ENCODE measurements around the gene GPR132. TPM values are rescaled to one million over a fixed set of nuclear protein-coding genes. Genes with fewer than 3 reads are reported as not detected.

Gene GPR132
- total and polyA plus RNA-seq, 11 donors: 0.27 to 5.3 (median 0.75) TPM

GRCh38 chr14:105010891-105011291 lies 54.3 kb downstream of the GPR132 start:
- no peak for TF ChIP-seq CTCF (IDR thresholded peaks at IDR 0.05)
- TF ChIP-seq POLR2A (IDR thresholded peaks at IDR 0.05): no peak
- WGBS, 4 donors: 73 to 86% (median 84%) methylated on average over 13 to 17 of the region's 17 CpGs
- Histone ChIP-seq H3K4me3 (no peak overlapping the region), H3K9me3 (no peaks in the 10 kb centered on the region), H3K27me3 (no peaks in the 10 kb centered on the region), H3K27ac (peak overlapping the region in 1 of 12 donors; percentile 39), H3K36me3 (peaks cover 0 to 47% (median 22%) of the 10 kb centered on the region in 9 donors), H3K4me1 (peaks cover 0 to 15% (median 8%) of the 10 kb centered on the region in 12 donors)
- intact Hi-C loops (cut with DNase I): loop anchor here in 1 of 10 donors (5.0 kb wide), 1 partner anchor 34 kb away; the partner anchor contains the start of gene AHNAK2
- ATAC-seq: no peak
- no peak for DNase-seq

GRCh38 chr14:105010106-105010505 lies 55.1 kb downstream of the GPR132 start:
- intact Hi-C loops (cut with DNase I): loop anchor here in 1 of 10 donors (5.0 kb wide), 1 partner anchor 33 kb away; the partner anchor contains the start of gene AHNAK2
- 85 to 91% (median 86%) methylated on average over 4 of the region's 4 CpGs for WGBS, 4 donors
- Histone ChIP-seq H3K9me3 (no peaks in the 10 kb centered on the region), H3K27ac (peak overlapping the region in 1 of 12 donors; percentile 39), H3K27me3 (no peaks in the 10 kb centered on the region), H3K4me1 (peaks cover 0 to 15% (median 8%) of the 10 kb centered on the region in 12 donors), H3K36me3 (peaks cover 0 to 47% (median 22%) of the 10 kb centered on the region in 9 donors), H3K4me3 (no peak overlapping the region)
- TF ChIP-seq CTCF (IDR thresholded peaks at IDR 0.05) (no peak), POLR2A (IDR thresholded peaks at IDR 0.05) (no peak)
- no peak for DNase-seq
- no peak for ATAC-seq

- intact Hi-C loops (cut with DNase I): no loop called here
- H3K27ac ChIP-seq: no peak overlapping the region
- H3K4me1 ChIP-seq: peaks cover 0 to 5% (median 0%) of the 10 kb centered on the region in 12 donors
- H3K4me3 ChIP-seq: no peak overlapping the region
- 91 to 95% (median 93%) methylated on average over 13 to 19 of the region's 19 CpGs for WGBS, 4 donors
- DNase-seq (no peak), ATAC-seq (no peak)
- no peaks in the 10 kb centered on the region for H3K9me3 ChIP-seq
- no peaks in the 10 kb centered on the region for H3K27me3 ChIP-seq
- peaks cover 0 to 47% (median 22%) of the 10 kb centered on the region in 9 donors for H3K36me3 ChIP-seq
- TF ChIP-seq POLR2A (IDR thresholded peaks at IDR 0.05) (no peak), CTCF (IDR thresholded peaks at IDR 0.05) (no peak)
Measured at GRCh38 chr14:105007593-105008264, 57.5 kb downstream of the GPR132 start.

GRCh38 chr14:105006831-105007592 lies 58.2 kb downstream of the GPR132 start:
- H3K36me3 ChIP-seq: peaks cover 0 to 44% (median 22%) of the 10 kb centered on the region in 9 donors
- H3K27me3 ChIP-seq: no peaks in the 10 kb centered on the region
- ATAC-seq (no peak), DNase-seq (no peak)
- no peak overlapping the region for H3K4me3 ChIP-seq
- no peak overlapping the region for H3K27ac ChIP-seq
- TF ChIP-seq CTCF (IDR thresholded peaks at IDR 0.05): no peak
- TF ChIP-seq POLR2A (IDR thresholded peaks at IDR 0.05): no peak
- intact Hi-C loops (cut with DNase I): no loop called here
- H3K4me1 ChIP-seq: no peaks in the 10 kb centered on the region
- no peaks in the 10 kb centered on the region for H3K9me3 ChIP-seq
- 79 to 89% (median 83%) methylated on average over 13 to 21 of the region's 21 CpGs for WGBS, 4 donors

Measured in heart left ventricle (tissue), 16 donors.